HCT116 (cell line): Measurements from ENCODE around the gene RORB. TPM values are rescaled to one million over a fixed set of nuclear protein-coding genes. Genes with fewer than 3 reads are reported as not detected.

ENCODE experiments used
- ATAC-seq: fragments of 200-7000 bp; cut with Tn5 transposase; 2 replicates; pipeline ENCODE4 v1.9.1; 2020; ENCODE audit warnings: mild to moderate bottlenecking, moderate library complexity
- BruUV-seq: library from RNA; stranded (reverse); fragments of 400-500 nt; replicated peaks from 2 replicates; lab custom pipeline; 2021; lab: Mats Ljungman, UMichigan
- CTCF ChIA-PET: fragments of 300-600 bp; sonication (Branson Sonifier 250); formaldehyde crosslinking; loops from one replicate; lab custom pipeline; 2021; ENCODE audit warnings: antibody characterized with exemption; lab: Charles Lee
- POLR2A ChIA-PET: fragments of 300-600, 350-600 bp; sonication (Branson Sonifier 250); formaldehyde crosslinking; loops from one replicate; lab custom pipeline; 2021; ENCODE audit warnings: antibody characterized with exemption; lab: Charles Lee
- RAD21 ChIA-PET, 2 experiments: fragments of 300-600 bp; sonication (Branson Sonifier 250); formaldehyde crosslinking; loops; one replicate each; lab custom pipeline; 2023; ENCODE audit warnings: low total read pairs in 2 of 2; ENCODE audit not compliant: uncharacterized antibody in 2 of 2, unreplicated experiment in 2 of 2, low non-redundant PET in 1 of 2; lab: Charles Lee
- DNase-seq: peaks from one replicate; pipeline ENCODE4 v3.0.0-alpha.2; 2010; ENCODE audit warnings: low read depth, low spot score
- H2AFZ ChIP-seq: fragments of 200-600 bp; shearing (Covaris generic), sonication (generic); 2 replicates; pipeline ENCODE4 v1.6.1; 2017; ENCODE audit warnings: low read depth, mixed run types, mixed read lengths, antibody characterized with exemption, low read length; ENCODE audit not compliant: poor library complexity, severe bottlenecking
- H3K27ac ChIP-seq: 2 replicates; pipeline ENCODE4 v1.5.1; 2012; ENCODE audit warnings: low read depth, low read length
- H3K27me3 ChIP-seq: fragments of 200-600 bp; sonication (generic); 2 replicates; pipeline ENCODE4 v1.6.1; 2016; ENCODE audit warnings: mixed run types, low read length, mixed read lengths; ENCODE audit not compliant: insufficient read depth
- H3K36me3 ChIP-seq, 2 experiments: fragments of 200-500 bp in 1 of 2; fragments of 200-600 bp in 1 of 2; sonication (Bioruptor generic) in 1 of 2; sonication (generic) in 1 of 2; 2 replicates each; pipeline versions ENCODE4 v1.5.1 to v1.6.1; 2014 to 2016; ENCODE audit warnings: low read length in 2 of 2, inconsistent platforms in 1 of 2, mixed read lengths in 1 of 2, mixed run types in 1 of 2; ENCODE audit not compliant: insufficient read depth in 2 of 2, control insufficient read depth in 1 of 2
- H3K4me1 ChIP-seq, 2 experiments: fragments of 200-600 bp in 1 of 2; sonication (generic) in 1 of 2; 2 replicates each; pipeline versions ENCODE4 v1.5.1 to v1.6.1; 2012 to 2017; ENCODE audit warnings: low read length in 2 of 2, inconsistent platforms in 1 of 2, mild to moderate bottlenecking in 1 of 2, mixed read lengths in 1 of 2, mixed run types in 1 of 2, moderate library complexity in 1 of 2; ENCODE audit not compliant: insufficient read depth in 2 of 2, control insufficient read depth in 1 of 2
- H3K4me2 ChIP-seq: fragments of 200-600 bp; sonication (generic); 2 replicates; pipeline ENCODE4 v1.6.1; 2017; ENCODE audit warnings: mixed run types, low read length, mixed read lengths
- H3K4me3 ChIP-seq, 2 experiments: fragments of 200-600 bp in 1 of 2; sonication (generic) in 1 of 2; replicated peaks in 1 of 2; 2 replicates each; pipeline ENCODE4 v1.5.1; 2011 to 2016; ENCODE audit warnings: low read length in 2 of 2, control low read depth in 1 of 2, low read depth in 1 of 2, mild to moderate bottlenecking in 1 of 2, mixed read lengths in 1 of 2, mixed run types in 1 of 2
- H3K79me2 ChIP-seq: fragments of 200-600 bp; sonication (generic); 2 replicates; pipeline ENCODE4 v1.6.1; 2017; ENCODE audit warnings: mild to moderate bottlenecking, mixed run types, low read length, moderate library complexity, mixed read lengths; ENCODE audit not compliant: insufficient read depth
- H3K9ac ChIP-seq: fragments of 200-600 bp; sonication (generic); 2 replicates; pipeline ENCODE4 v1.6.1; 2016; ENCODE audit warnings: low read length, mixed read lengths
- H3K9me2 ChIP-seq: fragments of 200-600 bp; sonication (generic), shearing (Covaris generic); 2 replicates; pipeline ENCODE4 v1.6.1; 2017; ENCODE audit warnings: mixed run types, mild to moderate bottlenecking, moderate library complexity; ENCODE audit not compliant: insufficient read depth
- H3K9me3 ChIP-seq, 2 experiments: fragments of 200-500 bp in 1 of 2; fragments of 200-600 bp in 1 of 2; sonication (Bioruptor generic) in 1 of 2; sonication (generic) in 1 of 2; 2 replicates each; pipeline ENCODE4 v1.6.1; 2014 to 2017; ENCODE audit warnings: low read length in 2 of 2, mixed read lengths in 2 of 2, inconsistent platforms in 1 of 2, low read depth in 1 of 2, mild to moderate bottlenecking in 1 of 2, mixed run types in 1 of 2, moderate library complexity in 1 of 2; ENCODE audit not compliant: control insufficient read depth in 1 of 2, insufficient read depth in 1 of 2
- H4K20me1 ChIP-seq: fragments of 200-600 bp; sonication (generic), shearing (Covaris generic); 2 replicates; pipeline ENCODE4 v1.6.1; 2017; ENCODE audit warnings: mixed run types, mild to moderate bottlenecking, moderate library complexity; ENCODE audit not compliant: insufficient read depth
- ATF3 ChIP-seq: IDR thresholded peaks from 2 replicates; pipeline ENCODE4 v1.6.1; 2012
- CBX3 ChIP-seq: IDR thresholded peaks from 2 replicates; pipeline ENCODE4 v1.6.1; 2012; ENCODE audit warnings: low read depth
- CEBPB ChIP-seq: IDR thresholded peaks from 2 replicates; pipeline ENCODE4 v1.6.1; 2012; ENCODE audit warnings: low read depth
- CTCF ChIP-seq, 3 experiments: fragments of 200-600 bp in 1 of 3; sonication (generic) in 1 of 3; IDR thresholded peaks in 2 of 3; conservative IDR thresholded peaks in 1 of 3; 2 replicates each; pipeline ENCODE4 v1.5.1; 2012 to 2017; ENCODE audit warnings: low read depth in 2 of 3, low read length in 2 of 3, antibody characterized with exemption in 1 of 3, borderline replicate concordance in 1 of 3, control low read depth in 1 of 3, mild to moderate bottlenecking in 1 of 3, mixed read lengths in 1 of 3, mixed run types in 1 of 3, moderate library complexity in 1 of 3; ENCODE audit not compliant: insufficient read depth in 1 of 3
- EGR1 ChIP-seq: IDR thresholded peaks from 2 replicates; pipeline ENCODE4 v1.6.1; 2012; ENCODE audit warnings: low read depth
- EZH2 ChIP-seq: fragments of 200-600 bp; sonication (generic); IDR thresholded peaks from 2 replicates; pipeline ENCODE4 v1.6.1; 2017; ENCODE audit warnings: antibody characterized with exemption, mixed run types
- FOSL1 ChIP-seq: IDR thresholded peaks from 2 replicates; pipeline ENCODE4 v1.6.1; 2012; ENCODE audit warnings: low read depth
- JUND ChIP-seq: IDR thresholded peaks from 2 replicates; pipeline ENCODE4 v1.6.1; 2012
- POLR2AphosphoS5 ChIP-seq: IDR thresholded peaks from 2 replicates; pipeline ENCODE4 v1.6.1; 2011; ENCODE audit warnings: mild to moderate bottlenecking, low read depth, low read length, moderate library complexity
- RAD21 ChIP-seq: IDR thresholded peaks from 2 replicates; pipeline ENCODE4 v1.6.1; 2012; ENCODE audit warnings: low read depth, mild to moderate bottlenecking
- SIN3A ChIP-seq: IDR thresholded peaks from 2 replicates; pipeline ENCODE4 v1.6.1; 2012; ENCODE audit warnings: low read depth
- SP1 ChIP-seq: IDR thresholded peaks from 2 replicates; pipeline ENCODE4 v1.6.1; 2012; ENCODE audit warnings: low read depth
- SRF ChIP-seq: IDR thresholded peaks from 2 replicates; pipeline ENCODE4 v1.6.1; 2012; ENCODE audit warnings: low read depth
- TCF7L2 ChIP-seq: IDR thresholded peaks from 2 replicates; pipeline ENCODE4 v1.7.0; 2011; ENCODE audit warnings: borderline replicate concordance, inconsistent platforms; ENCODE audit not compliant: insufficient read depth, insufficient read length; ENCODE audit errors: extremely low read depth
- ZFX ChIP-seq: fragments of 450-650 bp; IDR thresholded peaks from 2 replicates; pipeline ENCODE4 v1.6.1; 2017
- intact Hi-C: fragments of 100-400 bp; cut with micrococcal nuclease; formaldehyde crosslinking; loops from 2 replicates; pipeline ENCODE4 v1.10.0; 2022
- total RNA-seq: library from RNA; stranded (reverse); gene quantifications from one replicate; pipeline ENCODE4 v1.2.1, GENCODE V29; 2021; ENCODE audit not compliant: unreplicated experiment
- TF ChIP-seq, protein P1 (sequence below): IDR thresholded peaks from 2 replicates; pipeline ENCODE4 v1.6.1; 2012; ENCODE audit warnings: low read depth

Gene RORB
- total RNA-seq, 1 experiment from 2014 or later: 0.02 TPM

- Histone ChIP-seq H3K9me3 (no peaks in the 10 kb centered on the region), H3K4me3 (no peak overlapping the region), H3K27ac (no peak overlapping the region), H2AFZ (no peak overlapping the region), H3K36me3 (no peaks in the 10 kb centered on the region), H3K9me2 (no peaks in the 10 kb centered on the region), H3K27me3 (peaks cover 9% of the 10 kb centered on the region; the same call in 1 of the 2 replicates), H3K79me2 (no peaks in the 10 kb centered on the region), H3K9ac (no peak overlapping the region), H4K20me1 (no peaks in the 10 kb centered on the region), H3K4me2 (no peak overlapping the region), H3K4me1 (no peaks in the 10 kb centered on the region)
- ChIA-PET POLR2A (no interaction called here), CTCF (no interaction called here), RAD21 (no interaction called here)
- BruUV-seq: no TSS peak
- TF ChIP-seq ZFX: no peak
- no peak for TF ChIP-seq FOSL1
- TF ChIP-seq ATF3: no peak
- TF ChIP-seq TCF7L2: no peak
- no peak for TF ChIP-seq SRF
- TF ChIP-seq, protein P1, sequence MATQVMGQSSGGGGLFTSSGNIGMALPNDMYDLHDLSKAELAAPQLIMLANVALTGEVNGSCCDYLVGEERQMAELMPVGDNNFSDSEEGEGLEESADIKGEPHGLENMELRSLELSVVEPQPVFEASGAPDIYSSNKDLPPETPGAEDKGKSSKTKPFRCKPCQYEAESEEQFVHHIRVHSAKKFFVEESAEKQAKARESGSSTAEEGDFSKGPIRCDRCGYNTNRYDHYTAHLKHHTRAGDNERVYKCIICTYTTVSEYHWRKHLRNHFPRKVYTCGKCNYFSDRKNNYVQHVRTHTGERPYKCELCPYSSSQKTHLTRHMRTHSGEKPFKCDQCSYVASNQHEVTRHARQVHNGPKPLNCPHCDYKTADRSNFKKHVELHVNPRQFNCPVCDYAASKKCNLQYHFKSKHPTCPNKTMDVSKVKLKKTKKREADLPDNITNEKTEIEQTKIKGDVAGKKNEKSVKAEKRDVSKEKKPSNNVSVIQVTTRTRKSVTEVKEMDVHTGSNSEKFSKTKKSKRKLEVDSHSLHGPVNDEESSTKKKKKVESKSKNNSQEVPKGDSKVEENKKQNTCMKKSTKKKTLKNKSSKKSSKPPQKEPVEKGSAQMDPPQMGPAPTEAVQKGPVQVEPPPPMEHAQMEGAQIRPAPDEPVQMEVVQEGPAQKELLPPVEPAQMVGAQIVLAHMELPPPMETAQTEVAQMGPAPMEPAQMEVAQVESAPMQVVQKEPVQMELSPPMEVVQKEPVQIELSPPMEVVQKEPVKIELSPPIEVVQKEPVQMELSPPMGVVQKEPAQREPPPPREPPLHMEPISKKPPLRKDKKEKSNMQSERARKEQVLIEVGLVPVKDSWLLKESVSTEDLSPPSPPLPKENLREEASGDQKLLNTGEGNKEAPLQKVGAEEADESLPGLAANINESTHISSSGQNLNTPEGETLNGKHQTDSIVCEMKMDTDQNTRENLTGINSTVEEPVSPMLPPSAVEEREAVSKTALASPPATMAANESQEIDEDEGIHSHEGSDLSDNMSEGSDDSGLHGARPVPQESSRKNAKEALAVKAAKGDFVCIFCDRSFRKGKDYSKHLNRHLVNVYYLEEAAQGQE: no peak
- TF ChIP-seq SP1: no peak
- TF ChIP-seq RAD21: no peak
- TF ChIP-seq EZH2: no peak
- no peak for TF ChIP-seq EGR1
- no peak for TF ChIP-seq CTCF (IDR thresholded peaks at IDR 0.05 in 2 of 3, conservative IDR thresholded peaks at IDR 0.05 in 1 of 3; ENCODE audit: borderline replicate concordance in 1 of 3, insufficient read depth in 1 of 3, low read depth in 2 of 3, low read length in 2 of 3)
- no peak for TF ChIP-seq POLR2AphosphoS5
- TF ChIP-seq SIN3A: no peak
- TF ChIP-seq JUND: no peak
- no peak for TF ChIP-seq CEBPB
- no peak for TF ChIP-seq CBX3
- no peak for ATAC-seq
- DNase-seq: no peak
- intact Hi-C loops: no loop called here
These were observed 98.2 kb downstream of the RORB start for GRCh38 chr9:74595286-74595685.
